ENCODE results near the gene PTPRN2.
"Not testable (repeated sequence)": the region's sequence is repeated elsewhere in the genome, so short reads cannot be mapped to it uniquely, and the experiment has no call there.

The PTPRN2 gene

DNA sequence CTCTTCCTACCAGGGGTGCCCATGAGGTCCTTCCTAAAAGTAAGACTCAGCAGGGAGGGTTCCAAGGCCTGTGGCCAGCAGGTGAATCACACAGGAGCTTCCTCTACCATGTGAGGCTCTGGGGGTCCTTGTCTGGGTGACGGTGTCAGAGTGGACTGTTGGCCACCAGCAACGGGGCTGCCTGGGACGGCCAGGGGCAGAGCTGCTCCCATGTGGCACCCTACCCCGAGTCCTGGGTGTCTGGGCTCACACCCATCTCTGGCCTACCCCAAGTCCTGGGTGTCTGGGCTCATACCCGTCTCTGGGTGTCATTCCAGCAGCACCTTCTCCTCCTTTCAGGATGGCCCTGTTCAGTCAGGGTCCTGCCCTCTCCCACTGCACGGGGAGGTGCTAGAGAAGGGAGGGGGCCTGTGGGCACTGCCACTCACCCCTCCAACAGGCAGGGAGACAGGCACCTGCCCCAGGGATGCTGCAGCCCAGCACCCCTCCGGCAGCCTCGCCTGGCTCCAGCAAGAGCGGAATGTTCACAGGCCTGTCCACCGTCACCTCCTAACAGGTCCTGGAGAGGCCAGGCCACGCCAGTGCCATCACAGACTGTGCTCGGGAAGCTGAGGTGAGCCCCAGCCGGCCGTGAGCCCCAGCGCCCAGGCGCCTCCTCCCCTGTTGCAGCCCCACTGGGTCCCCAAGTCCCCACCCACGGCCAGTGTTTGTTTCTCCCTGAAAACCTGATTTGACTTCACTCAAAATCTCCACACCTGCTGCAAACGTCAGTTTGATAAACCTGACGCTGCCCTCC is 143.7 kb downstream of the PTPRN2 start:
- no peak for DNase-seq (ENCODE audit: low spot score)

DNA sequence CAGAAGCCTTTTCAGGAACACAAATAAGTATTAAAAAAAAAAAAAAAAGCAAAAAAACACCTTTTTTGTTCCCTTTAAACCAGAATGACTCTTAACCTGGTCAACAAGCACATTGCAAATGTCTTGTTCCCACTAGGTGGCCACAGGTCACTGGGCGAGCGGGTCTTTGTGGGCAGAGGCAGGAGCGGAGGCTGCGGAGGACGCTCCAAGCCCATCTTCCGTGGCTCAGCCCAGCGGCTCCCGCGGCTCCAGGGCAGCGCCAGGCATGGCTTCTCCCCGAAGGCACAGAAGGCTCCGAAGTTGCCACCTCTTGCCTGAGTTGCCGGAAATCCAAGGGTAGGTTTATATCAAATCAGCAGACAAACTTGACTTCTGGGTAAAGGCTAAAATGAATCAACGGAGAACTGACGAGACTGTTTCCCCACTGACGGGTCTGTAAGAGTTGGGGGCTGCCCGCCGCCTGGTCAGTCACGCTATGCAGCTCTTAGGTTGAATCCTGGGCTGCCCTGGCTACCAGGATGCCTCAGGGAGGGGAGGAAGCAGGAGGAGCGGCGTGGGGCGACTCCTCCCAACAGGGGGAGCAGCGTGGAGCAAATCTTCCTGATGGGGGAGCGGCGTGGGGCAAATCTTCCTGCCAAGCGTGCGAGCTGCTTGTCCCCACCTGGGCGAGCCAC is 144.5 kb downstream of the PTPRN2 start:
- no peak for DNase-seq (ENCODE audit: low spot score)

- no peak for DNase-seq (ENCODE audit: low spot score)
Measured at GRCh38 chr7:158442260-158442659, 145.4 kb downstream of the PTPRN2 start.

DNA sequence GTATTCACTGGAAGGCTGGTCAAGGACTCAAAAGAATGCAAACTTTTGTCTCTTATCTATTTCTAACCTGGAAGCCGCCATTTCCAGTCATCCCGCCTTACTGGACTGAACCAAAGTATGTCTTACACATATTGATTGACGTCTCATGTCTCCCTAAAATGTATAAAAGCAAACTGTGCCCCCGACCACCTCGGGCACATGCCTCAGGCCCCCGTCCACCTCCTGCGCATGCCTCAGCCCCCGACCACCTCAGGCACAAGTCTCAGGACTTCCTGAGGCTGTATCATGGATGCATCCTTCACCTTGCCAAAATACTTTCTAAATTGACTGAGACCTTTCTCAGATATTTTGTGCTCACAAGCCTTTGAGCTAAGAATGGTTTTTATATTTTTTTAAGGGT is 148.6 kb downstream of the PTPRN2 start:
- DNase-seq (ENCODE audit: low spot score), result no peak

- no peak for DNase-seq (ENCODE audit: low spot score)
Measured at GRCh38 chr7:158432369-158433341, 155.0 kb downstream of the PTPRN2 start.

DNA sequence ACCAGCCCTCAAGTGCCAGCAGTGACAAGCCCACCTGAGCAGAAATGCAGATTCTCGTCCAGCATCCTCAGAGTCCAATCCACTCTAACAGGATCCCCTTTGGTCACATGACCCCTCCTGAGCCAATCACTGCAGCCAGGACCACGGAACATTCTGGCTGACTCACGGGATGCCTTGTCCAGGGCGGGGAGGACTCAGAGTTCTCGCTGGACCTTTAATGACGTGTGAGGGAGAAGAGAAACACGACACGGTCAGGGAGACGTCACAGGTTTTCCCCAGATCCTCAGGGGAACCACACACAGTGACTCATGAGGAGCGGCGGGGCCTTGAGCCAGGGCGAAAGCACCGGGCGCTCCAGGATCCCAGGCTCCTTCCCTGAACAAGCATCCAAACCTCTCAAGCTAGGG is 155.7 kb downstream of the PTPRN2 start:
- DNase-seq (ENCODE audit: low spot score), result no peak

DNA sequence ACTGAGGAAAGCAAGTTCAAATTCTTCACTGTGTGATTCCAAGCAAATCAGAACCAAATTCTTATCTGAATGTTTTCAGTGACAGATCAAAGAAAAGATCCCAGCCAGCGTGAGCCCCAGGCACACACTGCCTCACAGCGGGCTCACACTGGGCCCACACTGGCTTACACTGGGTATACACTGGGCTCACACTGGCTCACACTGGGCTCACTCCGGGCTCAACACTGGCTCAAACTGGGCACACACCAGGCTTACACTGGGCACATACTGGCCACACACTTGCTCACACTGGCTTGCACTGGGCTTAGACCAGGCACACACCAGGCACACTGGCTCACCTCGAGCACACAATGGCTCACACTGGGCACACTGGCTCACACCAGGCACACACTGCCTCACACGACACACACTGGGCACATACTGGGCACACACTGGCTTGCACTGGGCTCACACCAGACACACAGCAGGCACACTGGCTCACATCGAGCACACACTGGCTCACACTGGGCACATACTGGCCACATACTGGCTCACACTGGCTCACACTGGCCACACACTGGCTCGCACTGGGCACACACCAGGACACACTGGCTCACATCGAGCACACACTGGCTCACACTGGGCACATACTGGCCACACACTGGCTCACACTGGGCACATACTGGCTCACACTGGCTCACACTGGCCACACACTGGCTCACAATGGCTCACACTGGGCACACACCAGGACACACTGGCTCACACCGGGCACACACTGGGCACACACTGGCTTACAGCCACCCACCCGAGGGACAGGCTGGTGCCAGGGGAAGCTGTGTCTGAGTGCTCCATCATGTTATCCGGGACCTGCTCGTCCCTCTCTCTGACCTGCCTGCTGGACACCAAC is 156.3 kb downstream of the PTPRN2 start:
- DNase-seq (ENCODE audit: low spot score), result no peak

DNA sequence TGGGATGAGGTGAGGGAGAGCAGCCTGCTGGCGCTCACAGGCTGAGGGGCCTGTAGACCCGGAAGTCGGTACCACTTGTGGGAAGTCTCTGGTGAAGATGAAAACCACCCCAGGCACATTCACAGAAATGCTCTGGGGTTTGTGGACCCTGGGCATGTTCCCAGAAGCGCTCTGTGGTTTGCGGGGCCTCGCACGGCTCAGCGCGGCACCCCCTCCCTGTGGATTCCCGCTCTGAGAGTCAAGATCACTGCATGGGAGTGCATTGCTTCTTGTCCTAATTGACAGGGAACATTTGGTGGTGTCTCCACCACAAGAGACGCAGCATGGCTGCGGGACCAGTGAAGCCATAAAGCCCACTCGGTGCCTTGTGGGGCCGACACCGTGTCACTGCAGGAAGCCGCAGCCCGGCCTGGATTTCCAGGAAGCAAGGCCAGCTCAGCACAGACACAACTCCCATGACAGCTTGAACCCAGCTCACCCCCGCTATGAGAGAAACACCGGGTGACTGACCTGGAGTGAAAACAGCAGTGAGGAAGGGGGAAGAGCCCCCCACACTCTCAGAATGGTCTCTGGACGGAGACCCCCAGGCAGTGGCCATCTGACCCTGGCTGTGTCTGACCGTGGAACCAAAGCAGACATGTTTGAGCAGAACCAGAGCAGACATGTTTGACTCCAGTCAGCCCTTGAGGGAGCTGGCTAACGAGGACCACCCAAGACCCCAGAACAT is 157.2 kb downstream of the PTPRN2 start:
- no peak for DNase-seq (ENCODE audit: low spot score)

- no peak for DNase-seq (ENCODE audit: low spot score)
Measured at GRCh38 chr7:158428837-158429753, 158.5 kb downstream of the PTPRN2 start.

DNA sequence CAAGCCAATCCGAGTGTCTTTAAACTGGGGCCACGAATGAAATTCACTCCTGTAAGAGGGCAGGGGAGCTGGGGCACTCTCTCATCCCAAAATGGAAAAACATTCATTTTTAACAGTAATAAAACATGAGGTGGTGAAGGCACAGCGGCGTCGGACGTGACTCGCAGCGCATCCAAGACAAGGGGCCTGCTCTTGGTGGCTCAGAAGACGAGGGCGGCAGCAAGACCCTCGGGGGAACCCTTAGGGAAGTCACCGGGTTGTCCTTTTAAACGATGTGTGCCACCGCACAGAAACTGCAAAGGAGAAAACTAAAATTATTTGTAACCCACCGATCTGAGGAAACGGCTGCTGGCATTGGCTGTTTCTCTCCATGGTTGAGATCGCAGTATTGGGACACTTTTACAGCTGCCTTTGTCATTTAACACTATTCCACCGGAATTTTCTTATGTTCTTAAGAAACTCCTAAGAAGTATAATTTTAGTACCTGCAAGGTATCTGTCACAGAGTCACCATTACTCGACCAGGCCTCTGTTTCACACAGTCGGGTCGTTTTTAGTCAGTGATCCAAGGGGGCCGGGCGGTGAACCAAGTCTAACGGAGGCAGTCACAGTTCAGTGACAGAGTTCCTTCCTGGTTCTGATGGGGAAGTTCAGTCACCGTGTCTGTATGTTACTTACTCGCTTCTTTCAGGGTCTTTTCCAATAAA is 159.3 kb downstream of the PTPRN2 start:
- no peak for DNase-seq (ENCODE audit: low spot score)

DNA sequence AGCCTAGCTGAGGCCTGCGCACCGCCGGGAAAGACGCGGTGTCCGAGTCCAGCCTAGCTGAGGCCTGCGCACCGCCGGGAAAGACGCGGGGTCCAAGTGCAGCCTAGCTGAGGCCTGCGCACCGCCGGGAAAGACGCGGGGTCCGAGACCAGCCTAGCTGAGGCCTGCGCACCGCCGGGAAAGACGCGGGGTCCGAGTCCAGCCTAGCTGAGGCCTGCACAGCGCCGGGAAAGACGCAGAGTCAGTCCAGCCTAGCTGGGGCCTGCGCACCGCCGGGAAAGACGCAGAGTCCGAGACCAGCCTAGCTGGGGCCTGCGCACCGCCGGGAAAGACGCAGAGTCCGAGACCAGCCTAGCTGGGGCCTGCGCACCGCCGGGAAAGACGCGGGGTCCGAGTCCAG is 161.9 kb downstream of the PTPRN2 start:
- DNase-seq (ENCODE audit: low spot score), result not testable (repeated sequence)

GRCh38 chr7:158424531-158424930 is 163.1 kb downstream of the PTPRN2 start:
- DNase-seq (ENCODE audit: low spot score), result no peak

DNA sequence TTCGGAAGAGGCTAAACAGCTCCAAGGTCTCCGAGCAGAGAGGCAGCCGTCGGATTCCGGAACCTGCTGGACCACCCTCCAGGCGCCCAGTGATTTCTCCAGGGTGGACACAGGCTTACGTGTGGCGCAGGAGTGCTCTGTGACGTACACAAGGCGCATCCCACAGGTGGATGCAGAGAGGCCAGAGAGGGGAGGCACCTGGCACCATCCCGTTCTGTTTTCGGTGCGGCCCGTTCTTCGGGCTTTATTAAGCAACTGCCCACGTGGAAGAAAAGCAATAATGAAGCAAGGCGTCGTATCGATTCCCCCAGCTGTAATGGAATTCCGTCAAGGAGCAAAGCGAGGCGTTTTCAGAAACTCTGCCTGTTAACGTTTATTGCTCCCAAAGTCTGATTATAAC is 163.6 kb downstream of the PTPRN2 start:
- no peak for DNase-seq (ENCODE audit: low spot score)

DNA sequence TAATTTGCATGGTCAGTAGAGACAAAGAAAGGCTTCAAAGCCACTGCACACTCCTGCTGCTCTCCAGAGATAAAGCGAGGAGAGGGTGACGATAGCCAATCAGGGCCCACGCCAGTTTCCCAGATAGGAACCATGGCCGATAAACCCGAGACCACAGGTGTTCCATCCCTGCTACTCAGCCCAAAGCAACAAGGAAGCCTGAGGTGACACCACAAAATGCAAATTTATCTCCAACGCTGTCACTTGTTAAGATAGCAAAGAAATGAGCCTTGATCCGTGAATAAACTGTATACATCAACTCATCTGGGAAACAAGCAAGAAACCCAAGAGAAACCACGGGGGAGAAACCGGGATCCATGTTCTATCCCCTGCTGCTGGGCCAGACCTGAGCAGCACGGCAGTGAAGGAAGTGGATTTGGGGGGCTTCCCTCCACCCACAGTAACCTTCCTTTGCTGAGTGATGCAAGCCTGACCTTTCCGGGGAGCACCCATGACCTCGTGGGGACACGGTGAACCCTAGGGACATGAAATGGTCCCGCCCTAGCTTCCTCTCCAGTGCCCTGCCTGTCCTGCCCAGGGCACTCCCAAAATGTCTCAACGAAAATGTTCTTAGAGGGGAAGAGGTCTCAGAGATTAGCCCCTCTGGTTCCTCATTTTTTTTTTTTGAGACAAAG is 164.6 kb downstream of the PTPRN2 start:
- no peak for DNase-seq (ENCODE audit: low spot score)

GRCh38 chr7:158422196-158422886 is 165.3 kb downstream of the PTPRN2 start:
- no peak for DNase-seq (ENCODE audit: low spot score)

GRCh38 chr7:158421361-158421760 is 166.3 kb downstream of the PTPRN2 start:
- DNase-seq (ENCODE audit: low spot score), result no peak

- DNase-seq (ENCODE audit: low spot score), result no peak
Measured at GRCh38 chr7:158420591-158421340, 166.9 kb downstream of the PTPRN2 start.
